ENCODE data around the gene NTHL1.

- TF ChIP-seq ZNF18 (tag by site-specific recombination; IDR thresholded peaks at IDR 0.05) (no peak), ZNF610 (tag by site-specific recombination; IDR thresholded peaks at IDR 0.05; ENCODE audit: borderline replicate concordance) (no peak), CTCF (tag by site-specific recombination; IDR thresholded peaks at IDR 0.05) (no peak), ZNF776 (tag by site-specific recombination; IDR thresholded peaks at IDR 0.05; ENCODE audit: borderline replicate concordance) (no peak), GLI2 (tag by site-specific recombination; IDR thresholded peaks at IDR 0.05; ENCODE audit: borderline replicate concordance, low read depth) (no peak), ZNF404 (tag by site-specific recombination; IDR thresholded peaks at IDR 0.05) (no peak), ZFP37 (tag by site-specific recombination; IDR thresholded peaks at IDR 0.05) (no peak), ZNF114 (tag by site-specific recombination; IDR thresholded peaks at IDR 0.05) (no peak), ZNF398 (tag by site-specific recombination; IDR thresholded peaks at IDR 0.05) (no peak), ZNF585B (tag by site-specific recombination; IDR thresholded peaks at IDR 0.05) (no peak), ATF2 (tag by site-specific recombination; IDR thresholded peaks at IDR 0.05; ENCODE audit: low read depth) (no peak), ZNF121 (tag by site-specific recombination; IDR thresholded peaks at IDR 0.05) (no peak), ZBTB7A (tag by site-specific recombination; IDR thresholded peaks at IDR 0.05; ENCODE audit: low read depth) (no peak)
Measured at GRCh38 chr16:2090481-2090776, 42.8 kb upstream of the NTHL1 start.
